Occipital lobe (tissue), 2 donors: Measurements from ENCODE around the gene TMPRSS5. TPM values are rescaled to one million over a fixed set of nuclear protein-coding genes. Genes with fewer than 3 reads are reported as not detected.

ENCODE experiments used
- small RNA-seq: library from RNA; depleted of rRNA; stranded (forward); fragments of <200 nt; gene quantifications from one replicate; pipeline ENCODE3, GENCODE V24; 2014
- total RNA-seq: library from RNA; depleted of rRNA; stranded (reverse); fragments of >200 nt; gene quantifications from one replicate; pipeline ENCODE4 v1.2.3, GENCODE V29; 2014

Gene TMPRSS5
- total RNA-seq, 1 donor from 2014 or later = 3.0 TPM

Small RNAs within 50 kb of the gene (small RNA-seq; reads per million reads assigned to genes)
- not detected for gene RPS29P19

Other genes starting within 250 kb of the TMPRSS5 start
- gene DRD2, start 230.9 kb downstream of the TMPRSS5 start, total RNA-seq = not detected
- gene ZW10, start 67.4 kb upstream of the TMPRSS5 start, total RNA-seq = 14.0 TPM
- gene CLDN25, start 73.5 kb upstream of the TMPRSS5 start, total RNA-seq = not detected
- 34.3 TPM for gene USP28, start 169.3 kb upstream of the TMPRSS5 start, total RNA-seq
- 0.31 TPM for gene HTR3B, start 198.5 kb upstream of the TMPRSS5 start, total RNA-seq